Endothelial cell of umbilical vein (primary cell): ENCODE measurements around the gene RALB. TPM values are rescaled to one million over a fixed set of nuclear protein-coding genes. Genes with fewer than 3 reads are reported as not detected.

ENCODE experiments used
- BruUV-seq: library from RNA; stranded (reverse); fragments of 400-500 nt; replicated peaks from 2 replicates; lab custom pipeline; 2021; lab: Mats Ljungman, UMichigan
- CTCF ChIA-PET: fragments of 300-600, 350-600 bp; sonication (Branson Sonifier 250); formaldehyde crosslinking; loops from one replicate; lab custom pipeline; 2021; ENCODE audit warnings: antibody characterized with exemption, inconsistent platforms; lab: Charles Lee
- POLR2A ChIA-PET: fragments of 300-600, 350-600 bp; sonication (Branson Sonifier 250); formaldehyde crosslinking; loops from one replicate; lab custom pipeline; 2021; ENCODE audit warnings: antibody characterized with exemption, inconsistent platforms; lab: Charles Lee
- DNase-seq: peaks from one replicate; pipeline ENCODE4 v3.0.0-alpha.2; 2011; ENCODE audit warnings: low read depth, low spot score
- FAIRE-seq: peaks from 2 replicates; lab custom pipeline; 2011; peaks lifted over from hg19 to GRCh38; lab: Jason Lieb, UNC
- H2AFZ ChIP-seq: 2 replicates; pipeline ENCODE4 v1.6.0; 2012; ENCODE audit warnings: low read depth, low read length, control low read depth, inconsistent platforms
- H3K27ac ChIP-seq: 2 replicates; pipeline ENCODE4 v1.5.1; 2011; ENCODE audit warnings: low read depth, mild to moderate bottlenecking, control low read depth, low read length, moderate library complexity; ENCODE audit not compliant: insufficient read depth
- H3K27me3 ChIP-seq, 2 experiments: 2 replicates each; pipeline versions ENCODE4 v1.6.0 to v1.6.1; 2011; ENCODE audit warnings: low read length in 2 of 2, mixed read lengths in 1 of 2; ENCODE audit not compliant: control insufficient read depth in 2 of 2, insufficient read depth in 2 of 2
- H3K36me3 ChIP-seq, 2 experiments: 2 replicates in 1 of 2; 3 replicates in 1 of 2; pipeline ENCODE4 v1.5.1; 2011; ENCODE audit warnings: low read length in 2 of 2, mild to moderate bottlenecking in 1 of 2, moderate library complexity in 1 of 2; ENCODE audit not compliant: control insufficient read depth in 2 of 2, insufficient read depth in 2 of 2; ENCODE audit errors: extremely low read depth in 1 of 2
- H3K4me1 ChIP-seq: 3 replicates; pipeline ENCODE4 v1.5.1; 2011; ENCODE audit warnings: mild to moderate bottlenecking, low read length; ENCODE audit not compliant: control insufficient read depth, insufficient read depth; ENCODE audit errors: extremely low read depth
- H3K4me2 ChIP-seq: 2 replicates; pipeline ENCODE4 v1.6.1; 2011; ENCODE audit warnings: low read length, control low read depth, mixed read lengths; ENCODE audit not compliant: insufficient read depth
- H3K4me3 ChIP-seq, 3 experiments: fragments of 200-600 bp in 1 of 3; sonication (generic), shearing (Covaris generic) in 1 of 3; replicated peaks in 1 of 3; 2 replicates each; pipeline ENCODE4 v1.5.1; 2011 to 2016; ENCODE audit warnings: control low read depth in 3 of 3, low read length in 3 of 3, mild to moderate bottlenecking in 2 of 3, inconsistent platforms in 1 of 3, low read depth in 1 of 3, moderate library complexity in 1 of 3; ENCODE audit not compliant: insufficient read depth in 1 of 3
- H3K79me2 ChIP-seq: 2 replicates; pipeline ENCODE4 v1.6.0; 2012; ENCODE audit warnings: low read length, inconsistent platforms; ENCODE audit not compliant: control insufficient read depth, insufficient read depth
- H3K9ac ChIP-seq: replicated peaks from 2 replicates; pipeline ENCODE3; 2011; ENCODE audit warnings: low read length, control low read depth; ENCODE audit not compliant: insufficient read depth; ENCODE audit errors: extremely low read depth
- H3K9me1 ChIP-seq: replicated peaks from 3 replicates; pipeline ENCODE4 v1.6.0; 2011; ENCODE audit warnings: mild to moderate bottlenecking, low read length; ENCODE audit not compliant: control insufficient read depth, insufficient read depth; ENCODE audit errors: extremely low read depth
- H3K9me3 ChIP-seq: replicated peaks from 2 replicates; pipeline ENCODE4 v1.5.1; 2012; ENCODE audit warnings: low read length, inconsistent platforms; ENCODE audit not compliant: control insufficient read depth, insufficient read depth
- H4K20me1 ChIP-seq: replicated peaks from 2 replicates; pipeline ENCODE3; 2011; ENCODE audit warnings: mild to moderate bottlenecking, low read length; ENCODE audit not compliant: control insufficient read depth, insufficient read depth; ENCODE audit errors: extremely low read depth
- EZH2 ChIP-seq: IDR thresholded peaks from 2 replicates; pipeline ENCODE4 v1.6.1; 2012; ENCODE audit warnings: borderline replicate concordance, low read depth, mild to moderate bottlenecking, moderate library complexity, low read length, inconsistent platforms; ENCODE audit not compliant: severe bottlenecking
- FOS ChIP-seq: IDR thresholded peaks from 2 replicates; pipeline ENCODE4 v1.6.1; 2011; ENCODE audit warnings: mild to moderate bottlenecking, low read length, moderate library complexity, borderline replicate concordance; ENCODE audit not compliant: insufficient read depth
- GATA2 ChIP-seq: IDR thresholded peaks from 2 replicates; pipeline ENCODE4 v1.7.0; 2011; ENCODE audit warnings: low read depth, mild to moderate bottlenecking, moderate library complexity, mixed read lengths, low read length; ENCODE audit not compliant: insufficient read length, insufficient read depth
- JUN ChIP-seq: IDR thresholded peaks from 2 replicates; pipeline ENCODE4 v1.6.1; 2011; ENCODE audit warnings: borderline replicate concordance, low read depth; ENCODE audit not compliant: insufficient read length, insufficient read depth
- MYC ChIP-seq: IDR thresholded peaks from one replicate; pipeline ENCODE4 v1.6.1; 2011; ENCODE audit warnings: mild to moderate bottlenecking, low read depth, low read length
- POLR2A ChIP-seq: IDR thresholded peaks from 2 replicates; pipeline ENCODE4 v1.6.1; 2012; ENCODE audit warnings: low read depth, mild to moderate bottlenecking, control low read depth, low read length
- POLR2AphosphoS5 ChIP-seq: IDR thresholded peaks from 2 replicates; pipeline ENCODE4 v1.6.1; 2012; ENCODE audit warnings: low read depth, mild to moderate bottlenecking, control low read depth, low read length, moderate library complexity; ENCODE audit not compliant: insufficient read depth
- dilution Hi-C: fragments of 300-500 bp; cut with MboI; formaldehyde crosslinking; loops from one replicate; pipeline ENCODE4 v1.15.0; 2019; ENCODE audit warnings: low sequenced_read_pairs; ENCODE audit not compliant: extremely low pct_ligation_motif_present
- intact Hi-C: fragments of 100-400 bp; cut with micrococcal nuclease; formaldehyde crosslinking; loops from one replicate; pipeline ENCODE4 v1.10.0; 2022
- polyA plus RNA-seq, 4 experiments: library from polyadenylated mRNA; depleted of rRNA in 3 of 4; stranded (reverse) in 3 of 4; unstranded in 1 of 4; fragments of >200 nt; gene quantifications; 2 replicates each; pipeline versions ENCODE4 v1.2.1 to v1.2.3, GENCODE V29; 2011 to 2012; ENCODE audit warnings: missing spikeins in 1 of 4
- total RNA-seq: library from RNA; stranded (reverse); gene quantifications from 2 replicates; pipeline ENCODE4 v1.2.3, GENCODE V29; 2021
- TF ChIP-seq, protein P1 (sequence below), 2 donors: IDR thresholded peaks; 1 replicate in 1 of 2; 2 replicates in 1 of 2; pipeline ENCODE4 v1.5.1; 2011; ENCODE audit warnings: low read length in 2 of 2, mild to moderate bottlenecking in 2 of 2, moderate library complexity in 2 of 2, control low read depth in 1 of 2, inconsistent platforms in 1 of 2, low read depth in 1 of 2; ENCODE audit not compliant: insufficient read depth in 1 of 2; ENCODE audit errors: extremely low read depth in 1 of 2
- TF ChIP-seq, protein P2 (sequence below): IDR thresholded peaks from 2 replicates; pipeline ENCODE4 v1.6.1; 2011; ENCODE audit not compliant: insufficient read depth, insufficient read length

RALB gene
- total and polyA plus RNA-seq, 2 donors (not counting 3 experiments of a cell fraction or from before 2014, with no cell fraction given), result 105 to 115 TPM

DNA sequence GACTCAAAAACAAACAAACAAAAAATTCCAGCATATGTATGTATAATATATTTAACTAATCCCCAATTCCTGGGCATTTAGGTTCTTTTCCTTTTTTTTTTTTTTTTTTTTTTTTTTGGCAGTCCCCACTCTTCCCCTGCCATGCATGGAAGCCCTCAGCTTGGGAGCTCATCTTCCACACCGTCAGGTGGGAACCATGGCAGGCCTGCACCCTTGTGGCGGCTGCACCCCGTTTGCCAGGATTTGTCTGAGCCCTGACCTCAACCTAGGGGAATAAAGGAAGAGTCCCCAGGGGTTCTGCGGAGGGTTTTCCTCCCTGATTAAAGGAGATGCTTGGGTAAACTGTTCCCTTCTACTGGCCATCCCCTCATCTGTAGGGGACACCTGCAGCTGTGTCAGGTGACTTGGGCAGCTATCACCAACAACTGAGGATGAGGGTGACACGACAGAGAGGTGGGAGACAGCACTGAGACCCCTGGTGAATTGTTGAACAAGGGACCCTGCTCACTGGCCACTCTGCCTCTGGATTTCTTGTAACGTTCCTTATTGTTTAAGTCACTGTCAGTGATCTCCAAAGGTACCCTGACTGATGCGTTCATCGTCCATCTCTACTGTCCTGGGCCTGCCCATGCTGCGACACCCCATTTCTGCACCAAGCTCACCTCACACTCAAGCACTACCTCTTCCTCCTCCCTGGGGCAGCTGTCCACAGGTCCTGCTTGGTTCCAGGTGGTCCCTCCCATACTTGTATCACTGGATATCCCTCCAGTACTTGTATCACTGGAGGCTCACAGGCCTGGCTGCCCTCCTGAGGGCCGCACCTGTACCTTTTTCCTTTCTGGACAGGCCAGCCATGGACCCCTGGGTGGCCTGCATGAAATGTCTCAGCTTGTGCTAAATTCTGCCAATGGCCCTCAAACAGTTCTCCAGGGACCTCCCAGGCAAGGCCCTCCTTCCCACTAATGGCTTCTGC, 44.0 kb upstream of the RALB start:
- H4K20me1 ChIP-seq, result no peaks in the 10 kb centered on the region
- H2AFZ ChIP-seq, result no peak overlapping the region
- intact Hi-C loops, result loop anchor here (5.0 kb wide), 1 partner anchor 474 kb away; no protein-coding TSS in a partner anchor
- H3K79me2 ChIP-seq, result no peaks in the 10 kb centered on the region
- no TSS peak for BruUV-seq
- TF ChIP-seq JUN, result no peak
- TF ChIP-seq, protein P1, sequence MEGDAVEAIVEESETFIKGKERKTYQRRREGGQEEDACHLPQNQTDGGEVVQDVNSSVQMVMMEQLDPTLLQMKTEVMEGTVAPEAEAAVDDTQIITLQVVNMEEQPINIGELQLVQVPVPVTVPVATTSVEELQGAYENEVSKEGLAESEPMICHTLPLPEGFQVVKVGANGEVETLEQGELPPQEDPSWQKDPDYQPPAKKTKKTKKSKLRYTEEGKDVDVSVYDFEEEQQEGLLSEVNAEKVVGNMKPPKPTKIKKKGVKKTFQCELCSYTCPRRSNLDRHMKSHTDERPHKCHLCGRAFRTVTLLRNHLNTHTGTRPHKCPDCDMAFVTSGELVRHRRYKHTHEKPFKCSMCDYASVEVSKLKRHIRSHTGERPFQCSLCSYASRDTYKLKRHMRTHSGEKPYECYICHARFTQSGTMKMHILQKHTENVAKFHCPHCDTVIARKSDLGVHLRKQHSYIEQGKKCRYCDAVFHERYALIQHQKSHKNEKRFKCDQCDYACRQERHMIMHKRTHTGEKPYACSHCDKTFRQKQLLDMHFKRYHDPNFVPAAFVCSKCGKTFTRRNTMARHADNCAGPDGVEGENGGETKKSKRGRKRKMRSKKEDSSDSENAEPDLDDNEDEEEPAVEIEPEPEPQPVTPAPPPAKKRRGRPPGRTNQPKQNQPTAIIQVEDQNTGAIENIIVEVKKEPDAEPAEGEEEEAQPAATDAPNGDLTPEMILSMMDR (IDR thresholded peaks at IDR 0.05; ENCODE audit: extremely low read depth in 1 of 2, insufficient read depth in 1 of 2, low read depth in 1 of 2, low read length in 2 of 2), result no peak
- no peak for TF ChIP-seq MYC
- no peak for TF ChIP-seq GATA2
- TF ChIP-seq EZH2, result no peak
- no peak for TF ChIP-seq POLR2A
- no peak for TF ChIP-seq POLR2AphosphoS5
- TF ChIP-seq, protein P2, sequence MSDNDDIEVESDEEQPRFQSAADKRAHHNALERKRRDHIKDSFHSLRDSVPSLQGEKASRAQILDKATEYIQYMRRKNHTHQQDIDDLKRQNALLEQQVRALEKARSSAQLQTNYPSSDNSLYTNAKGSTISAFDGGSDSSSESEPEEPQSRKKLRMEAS, result no peak
- TF ChIP-seq FOS, result no peak
- ChIA-PET CTCF (interaction anchor here (0.9 to 5.9 kb wide), 4 partner anchors 10 to 104 kb away, joined by 3 to 42 read pairs (median 4); no protein-coding TSS in a partner anchor), POLR2A (interaction anchor here (0.8 kb wide), 1 partner anchor 15 kb away, joined by 3 read pairs; the partner anchor contains the start of gene TMEM185B)
- dilution Hi-C loops, result no loop called here
- H3K9ac ChIP-seq, result no peak overlapping the region
- no peak overlapping the region for H3K27ac ChIP-seq
- no peak overlapping the region for H3K4me3 ChIP-seq
- no peak overlapping the region for H3K4me2 ChIP-seq
- no peak for DNase-seq
- H3K27me3 ChIP-seq, result no peaks in the 10 kb centered on the region
- no peak for FAIRE-seq
- H3K36me3 ChIP-seq, result no peaks in the 10 kb centered on the region
- no peaks in the 10 kb centered on the region for H3K9me1 ChIP-seq
- H3K4me1 ChIP-seq, result no peaks in the 10 kb centered on the region
- H3K9me3 ChIP-seq, result no peaks in the 10 kb centered on the region
